ENCODE results near the gene FOXP1. TPM values are rescaled to one million over a fixed set of nuclear protein-coding genes. Genes with fewer than 3 reads are reported as not detected.

Gene FOXP1
- total RNA-seq, 1 experiment from 2014 or later: 2.9 TPM

DNA sequence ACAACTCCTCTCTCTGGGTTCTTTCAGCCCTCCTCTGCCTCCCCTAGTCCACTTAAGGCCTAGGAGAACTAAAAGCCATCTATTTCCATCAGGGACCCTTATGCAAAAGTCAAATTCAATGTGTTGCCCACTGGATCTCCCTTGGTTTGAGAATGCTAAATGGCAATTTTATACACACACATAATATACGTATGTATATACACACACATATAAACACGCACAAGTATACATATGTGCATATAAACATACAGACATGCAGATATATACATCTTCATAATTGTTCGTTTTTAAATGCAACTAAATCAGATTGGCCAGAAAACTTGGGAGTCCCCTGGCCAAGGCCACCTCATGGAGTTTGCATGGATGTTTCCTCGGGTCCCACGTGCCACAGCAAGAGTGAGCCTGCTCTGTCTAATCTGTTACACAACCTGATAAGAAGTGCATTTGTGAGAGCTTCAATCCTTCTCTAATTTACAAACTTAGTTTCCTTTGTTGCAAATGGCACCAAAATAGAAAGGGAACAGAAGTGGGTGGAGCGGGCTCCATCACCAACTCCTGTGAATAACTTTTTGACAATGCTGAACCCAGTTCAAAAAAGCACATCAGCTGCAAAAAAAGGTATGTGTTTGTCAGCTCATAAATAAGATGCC, 84.2 kb downstream of the FOXP1 start:
- CTCF ChIA-PET: no interaction called here
- no TSS peak for BruUV-seq (replicated peaks)
- Histone ChIP-seq H3K4me3 (ENCODE audit: low read depth in 2 of 2, low read length in 2 of 2) (no peak overlapping the region), H3K36me3 (ENCODE audit: control insufficient read depth, insufficient read depth, low read length) (no peaks in the 10 kb centered on the region), H3K27me3 (ENCODE audit: control insufficient read depth, insufficient read depth, low read length) (no peaks in the 10 kb centered on the region), H3K9me3 (ENCODE audit: control insufficient read depth, insufficient read depth, low read depth, low read length) (no peaks in the 10 kb centered on the region), H3K4me1 (ENCODE audit: control insufficient read depth, insufficient read depth, low read length) (no peaks in the 10 kb centered on the region), H3K27ac (ENCODE audit: low read length) (no peak overlapping the region)
- no peak for DNase-seq (ENCODE audit: low read depth, low spot score)
- intact Hi-C loops (cut with micrococcal nuclease; ENCODE audit: unreplicated experiment): no loop called here
- no peak for TF ChIP-seq POLR2AphosphoS5 (IDR thresholded peaks at IDR 0.05; ENCODE audit: low read depth, low read length)
- TF ChIP-seq TCF7L2 (IDR thresholded peaks at IDR 0.05; ENCODE audit: low read depth, low read length): no peak
- TF ChIP-seq, protein P1, sequence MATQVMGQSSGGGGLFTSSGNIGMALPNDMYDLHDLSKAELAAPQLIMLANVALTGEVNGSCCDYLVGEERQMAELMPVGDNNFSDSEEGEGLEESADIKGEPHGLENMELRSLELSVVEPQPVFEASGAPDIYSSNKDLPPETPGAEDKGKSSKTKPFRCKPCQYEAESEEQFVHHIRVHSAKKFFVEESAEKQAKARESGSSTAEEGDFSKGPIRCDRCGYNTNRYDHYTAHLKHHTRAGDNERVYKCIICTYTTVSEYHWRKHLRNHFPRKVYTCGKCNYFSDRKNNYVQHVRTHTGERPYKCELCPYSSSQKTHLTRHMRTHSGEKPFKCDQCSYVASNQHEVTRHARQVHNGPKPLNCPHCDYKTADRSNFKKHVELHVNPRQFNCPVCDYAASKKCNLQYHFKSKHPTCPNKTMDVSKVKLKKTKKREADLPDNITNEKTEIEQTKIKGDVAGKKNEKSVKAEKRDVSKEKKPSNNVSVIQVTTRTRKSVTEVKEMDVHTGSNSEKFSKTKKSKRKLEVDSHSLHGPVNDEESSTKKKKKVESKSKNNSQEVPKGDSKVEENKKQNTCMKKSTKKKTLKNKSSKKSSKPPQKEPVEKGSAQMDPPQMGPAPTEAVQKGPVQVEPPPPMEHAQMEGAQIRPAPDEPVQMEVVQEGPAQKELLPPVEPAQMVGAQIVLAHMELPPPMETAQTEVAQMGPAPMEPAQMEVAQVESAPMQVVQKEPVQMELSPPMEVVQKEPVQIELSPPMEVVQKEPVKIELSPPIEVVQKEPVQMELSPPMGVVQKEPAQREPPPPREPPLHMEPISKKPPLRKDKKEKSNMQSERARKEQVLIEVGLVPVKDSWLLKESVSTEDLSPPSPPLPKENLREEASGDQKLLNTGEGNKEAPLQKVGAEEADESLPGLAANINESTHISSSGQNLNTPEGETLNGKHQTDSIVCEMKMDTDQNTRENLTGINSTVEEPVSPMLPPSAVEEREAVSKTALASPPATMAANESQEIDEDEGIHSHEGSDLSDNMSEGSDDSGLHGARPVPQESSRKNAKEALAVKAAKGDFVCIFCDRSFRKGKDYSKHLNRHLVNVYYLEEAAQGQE (IDR thresholded peaks at IDR 0.05; ENCODE audit: insufficient read depth in 1 of 2, low read depth in 2 of 2, low read length in 1 of 2): no peak
- no peak for TF ChIP-seq SIN3A (IDR thresholded peaks at IDR 0.05; ENCODE audit: borderline replicate concordance, insufficient read depth, low read depth, low read length)
- TF ChIP-seq, protein P2, sequence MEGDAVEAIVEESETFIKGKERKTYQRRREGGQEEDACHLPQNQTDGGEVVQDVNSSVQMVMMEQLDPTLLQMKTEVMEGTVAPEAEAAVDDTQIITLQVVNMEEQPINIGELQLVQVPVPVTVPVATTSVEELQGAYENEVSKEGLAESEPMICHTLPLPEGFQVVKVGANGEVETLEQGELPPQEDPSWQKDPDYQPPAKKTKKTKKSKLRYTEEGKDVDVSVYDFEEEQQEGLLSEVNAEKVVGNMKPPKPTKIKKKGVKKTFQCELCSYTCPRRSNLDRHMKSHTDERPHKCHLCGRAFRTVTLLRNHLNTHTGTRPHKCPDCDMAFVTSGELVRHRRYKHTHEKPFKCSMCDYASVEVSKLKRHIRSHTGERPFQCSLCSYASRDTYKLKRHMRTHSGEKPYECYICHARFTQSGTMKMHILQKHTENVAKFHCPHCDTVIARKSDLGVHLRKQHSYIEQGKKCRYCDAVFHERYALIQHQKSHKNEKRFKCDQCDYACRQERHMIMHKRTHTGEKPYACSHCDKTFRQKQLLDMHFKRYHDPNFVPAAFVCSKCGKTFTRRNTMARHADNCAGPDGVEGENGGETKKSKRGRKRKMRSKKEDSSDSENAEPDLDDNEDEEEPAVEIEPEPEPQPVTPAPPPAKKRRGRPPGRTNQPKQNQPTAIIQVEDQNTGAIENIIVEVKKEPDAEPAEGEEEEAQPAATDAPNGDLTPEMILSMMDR (IDR thresholded peaks at IDR 0.05): no peak
- POLR2A ChIA-PET: no interaction called here
- ATAC-seq: no peak
- in situ Hi-C loops (cut with HindIII; ENCODE audit: low pct_unique_long_range_greater_than_20kb, low sequenced_read_pairs): no loop called here

DNA sequence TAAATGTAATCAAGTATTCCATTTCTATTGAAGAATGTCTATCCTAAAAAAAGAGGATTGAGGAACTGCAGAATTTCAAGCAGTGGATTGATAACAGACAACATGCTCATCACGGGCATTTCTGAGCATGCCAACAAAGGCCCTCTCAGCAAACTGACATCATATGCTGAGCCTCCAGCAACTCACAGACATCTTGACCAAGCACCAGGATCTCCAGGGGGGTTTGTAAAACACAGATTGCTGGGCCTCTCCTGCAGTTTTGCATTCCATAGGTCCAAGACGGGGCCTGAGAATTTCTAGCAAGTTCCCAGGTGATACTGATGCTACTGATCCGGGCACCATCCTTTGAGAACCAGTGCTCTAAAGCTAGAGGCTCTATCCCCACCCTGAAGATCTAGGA, 85.0 kb downstream of the FOXP1 start:
- ATAC-seq (no peak), DNase-seq (ENCODE audit: low read depth, low spot score) (no peak)
- ChIA-PET CTCF (no interaction called here), POLR2A (no interaction called here)
- no peaks in the 10 kb centered on the region for H3K9me3 ChIP-seq (ENCODE audit: control insufficient read depth, insufficient read depth, low read depth, low read length)
- BruUV-seq (replicated peaks): no TSS peak
- H3K27ac ChIP-seq (ENCODE audit: low read length): no peak overlapping the region
- intact Hi-C loops (cut with micrococcal nuclease; ENCODE audit: unreplicated experiment): no loop called here
- H3K4me3 ChIP-seq (ENCODE audit: low read depth in 2 of 2, low read length in 2 of 2): no peak overlapping the region
- no peaks in the 10 kb centered on the region for H3K36me3 ChIP-seq (ENCODE audit: control insufficient read depth, insufficient read depth, low read length)
- TF ChIP-seq TCF7L2 (IDR thresholded peaks at IDR 0.05; ENCODE audit: low read depth, low read length) (no peak), POLR2AphosphoS5 (IDR thresholded peaks at IDR 0.05; ENCODE audit: low read depth, low read length) (no peak), SIN3A (IDR thresholded peaks at IDR 0.05; ENCODE audit: borderline replicate concordance, insufficient read depth, low read depth, low read length) (no peak)
- TF ChIP-seq, protein P2 (IDR thresholded peaks at IDR 0.05): no peak
- TF ChIP-seq, protein P1 (IDR thresholded peaks at IDR 0.05; ENCODE audit: insufficient read depth in 1 of 2, low read depth in 2 of 2, low read length in 1 of 2): no peak
- in situ Hi-C loops (cut with HindIII; ENCODE audit: low pct_unique_long_range_greater_than_20kb, low sequenced_read_pairs): no loop called here
- H3K27me3 ChIP-seq (ENCODE audit: control insufficient read depth, insufficient read depth, low read length): no peaks in the 10 kb centered on the region
- H3K4me1 ChIP-seq (ENCODE audit: control insufficient read depth, insufficient read depth, low read length): no peaks in the 10 kb centered on the region

Data from Panc1 (cell line).